ENCODE data around the gene SCAANT1.

Gene SCAANT1

GRCh38 chr3:63877737-63878393 lies 34.3 kb downstream of the SCAANT1 start:
- no peak overlapping the region for H3K27ac ChIP-seq (ENCODE audit: insufficient read depth, low read depth, low read length, poor library complexity, severe bottlenecking)
- H3K4me1 ChIP-seq (ENCODE audit: control insufficient read depth, insufficient read depth, low read length), result peaks cover 16% of the 10 kb centered on the region
- no peaks in the 10 kb centered on the region for H3K36me3 ChIP-seq (ENCODE audit: control insufficient read depth, insufficient read depth, low read length)
- no peaks in the 10 kb centered on the region for H3K9me3 ChIP-seq (ENCODE audit: control insufficient read depth, low read length)
- no peak overlapping the region for H3K4me3 ChIP-seq (ENCODE audit: insufficient read depth, low read depth, low read length)
- 79 to 82% methylated on average over 3 of the region's 3 CpGs for WGBS, 2 experiments
- no peaks in the 10 kb centered on the region for H3K27me3 ChIP-seq (ENCODE audit: control insufficient read depth, insufficient read depth, low read length, poor library complexity, severe bottlenecking)

GRCh38 chr3:63876260-63876659 lies 35.9 kb downstream of the SCAANT1 start:
- Histone ChIP-seq H3K36me3 (ENCODE audit: control insufficient read depth, insufficient read depth, low read length) (no peaks in the 10 kb centered on the region), H3K27ac (ENCODE audit: insufficient read depth, low read depth, low read length, poor library complexity, severe bottlenecking) (no peak overlapping the region), H3K27me3 (ENCODE audit: control insufficient read depth, insufficient read depth, low read length, poor library complexity, severe bottlenecking) (no peaks in the 10 kb centered on the region), H3K4me1 (ENCODE audit: control insufficient read depth, insufficient read depth, low read length) (peaks cover 22% of the 10 kb centered on the region), H3K4me3 (ENCODE audit: insufficient read depth, low read depth, low read length) (no peak overlapping the region), H3K9me3 (ENCODE audit: control insufficient read depth, low read length) (no peaks in the 10 kb centered on the region)
- WGBS, 2 experiments, result 83% methylated on average over 3 of the region's 3 CpGs; no CpG with 5 or more reads in 1 of the 2 experiments

GRCh38 chr3:63875510-63875909 lies 36.7 kb downstream of the SCAANT1 start:
- Histone ChIP-seq H3K36me3 (ENCODE audit: control insufficient read depth, insufficient read depth, low read length) (no peaks in the 10 kb centered on the region), H3K4me3 (ENCODE audit: insufficient read depth, low read depth, low read length) (no peak overlapping the region), H3K27ac (ENCODE audit: insufficient read depth, low read depth, low read length, poor library complexity, severe bottlenecking) (no peak overlapping the region), H3K27me3 (ENCODE audit: control insufficient read depth, insufficient read depth, low read length, poor library complexity, severe bottlenecking) (no peaks in the 10 kb centered on the region), H3K4me1 (ENCODE audit: control insufficient read depth, insufficient read depth, low read length) (peaks cover 22% of the 10 kb centered on the region), H3K9me3 (ENCODE audit: control insufficient read depth, low read length) (no peaks in the 10 kb centered on the region)
- 91 to 93% methylated on average over 2 of the region's 2 CpGs for WGBS, 2 experiments

- Histone ChIP-seq H3K36me3 (ENCODE audit: control insufficient read depth, insufficient read depth, low read length) (no peaks in the 10 kb centered on the region), H3K4me1 (ENCODE audit: control insufficient read depth, insufficient read depth, low read length) (peaks cover 22% of the 10 kb centered on the region), H3K27ac (ENCODE audit: insufficient read depth, low read depth, low read length, poor library complexity, severe bottlenecking) (no peak overlapping the region), H3K27me3 (ENCODE audit: control insufficient read depth, insufficient read depth, low read length, poor library complexity, severe bottlenecking) (no peaks in the 10 kb centered on the region), H3K9me3 (ENCODE audit: control insufficient read depth, low read length) (no peaks in the 10 kb centered on the region), H3K4me3 (ENCODE audit: insufficient read depth, low read depth, low read length) (no peak overlapping the region)
- 89 to 92% methylated on average over 2 to 3 of the region's 3 CpGs for WGBS, 2 experiments
Measured at GRCh38 chr3:63874769-63875168, 37.4 kb downstream of the SCAANT1 start.

- H3K27me3 ChIP-seq (ENCODE audit: control insufficient read depth, insufficient read depth, low read length, poor library complexity, severe bottlenecking), result no peaks in the 10 kb centered on the region
- 100% methylated on average over 2 of the region's 2 CpGs for WGBS, 2 experiments
- no peak overlapping the region for H3K27ac ChIP-seq (ENCODE audit: insufficient read depth, low read depth, low read length, poor library complexity, severe bottlenecking)
- peaks cover 6% of the 10 kb centered on the region for H3K4me1 ChIP-seq (ENCODE audit: control insufficient read depth, insufficient read depth, low read length)
- no peaks in the 10 kb centered on the region for H3K36me3 ChIP-seq (ENCODE audit: control insufficient read depth, insufficient read depth, low read length)
- H3K9me3 ChIP-seq (ENCODE audit: control insufficient read depth, low read length), result no peaks in the 10 kb centered on the region
- no peak overlapping the region for H3K4me3 ChIP-seq (ENCODE audit: insufficient read depth, low read depth, low read length)
Measured at GRCh38 chr3:63872135-63872924, 39.9 kb downstream of the SCAANT1 start.

DNA sequence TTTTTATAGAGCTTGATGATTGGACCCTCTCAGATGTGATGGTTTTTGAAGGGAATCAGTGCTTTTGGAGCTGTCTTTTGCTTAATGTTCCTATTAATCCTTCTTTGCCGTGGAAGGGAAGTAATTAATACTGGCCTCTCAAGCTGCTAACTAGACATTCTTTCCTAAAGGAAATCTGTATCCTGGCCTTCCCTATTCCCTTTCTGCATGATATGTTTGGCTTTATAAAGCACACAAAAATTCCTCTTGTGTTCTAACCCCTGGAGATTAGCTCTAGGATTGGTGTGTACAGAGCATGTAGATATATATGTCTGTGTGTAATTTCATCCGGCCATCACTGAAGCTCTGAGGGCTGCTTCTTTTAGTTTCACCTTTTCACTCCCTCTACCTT lies 41.6 kb downstream of the SCAANT1 start:
- Histone ChIP-seq H3K4me3 (ENCODE audit: insufficient read depth, low read depth, low read length) (no peak overlapping the region), H3K36me3 (ENCODE audit: control insufficient read depth, insufficient read depth, low read length) (no peaks in the 10 kb centered on the region), H3K27ac (ENCODE audit: insufficient read depth, low read depth, low read length, poor library complexity, severe bottlenecking) (no peak overlapping the region), H3K4me1 (ENCODE audit: control insufficient read depth, insufficient read depth, low read length) (peaks cover 6% of the 10 kb centered on the region), H3K9me3 (ENCODE audit: control insufficient read depth, low read length) (no peaks in the 10 kb centered on the region), H3K27me3 (ENCODE audit: control insufficient read depth, insufficient read depth, low read length, poor library complexity, severe bottlenecking) (no peaks in the 10 kb centered on the region)
- 91 to 100% methylated on average over 1 to 2 of the region's 2 CpGs for WGBS, 2 experiments

DNA sequence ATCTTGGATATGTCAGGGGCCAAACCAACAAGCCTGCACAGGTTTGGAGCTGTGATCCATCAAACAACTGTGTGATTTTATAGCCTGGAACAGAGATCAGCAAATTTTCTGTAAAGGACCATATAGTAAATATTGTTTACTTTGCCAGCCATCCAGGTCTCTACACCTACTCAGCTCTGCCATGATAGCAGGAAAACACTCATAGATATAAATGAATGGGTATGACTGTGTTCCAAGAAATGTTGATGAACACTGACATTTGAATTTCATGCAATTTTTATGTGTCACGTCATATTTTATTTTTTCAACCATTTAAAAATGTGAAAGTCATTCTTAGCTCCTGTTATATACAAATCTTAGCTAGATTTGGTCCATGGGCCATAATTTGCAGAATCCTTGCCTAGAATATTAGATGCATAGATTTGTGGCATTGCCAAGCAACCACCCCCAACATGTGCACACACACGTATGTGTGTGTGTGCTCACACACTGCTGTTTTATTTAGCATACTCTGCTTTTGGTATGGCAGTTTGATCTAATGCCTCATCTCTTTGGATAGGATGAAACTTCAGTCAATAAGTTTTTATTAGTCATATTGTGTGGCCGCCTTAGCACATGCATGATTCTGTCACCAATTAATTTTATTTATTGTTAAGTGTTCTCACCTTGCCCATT lies 42.1 kb downstream of the SCAANT1 start:
- Histone ChIP-seq H3K9me3 (ENCODE audit: control insufficient read depth, low read length) (no peaks in the 10 kb centered on the region), H3K4me1 (ENCODE audit: control insufficient read depth, insufficient read depth, low read length) (peaks cover 6% of the 10 kb centered on the region), H3K36me3 (ENCODE audit: control insufficient read depth, insufficient read depth, low read length) (no peaks in the 10 kb centered on the region), H3K27me3 (ENCODE audit: control insufficient read depth, insufficient read depth, low read length, poor library complexity, severe bottlenecking) (no peaks in the 10 kb centered on the region), H3K4me3 (ENCODE audit: insufficient read depth, low read depth, low read length) (no peak overlapping the region), H3K27ac (ENCODE audit: insufficient read depth, low read depth, low read length, poor library complexity, severe bottlenecking) (no peak overlapping the region)
- WGBS, 2 experiments, result 93 to 97% methylated on average over 3 of the region's 3 CpGs

DNA sequence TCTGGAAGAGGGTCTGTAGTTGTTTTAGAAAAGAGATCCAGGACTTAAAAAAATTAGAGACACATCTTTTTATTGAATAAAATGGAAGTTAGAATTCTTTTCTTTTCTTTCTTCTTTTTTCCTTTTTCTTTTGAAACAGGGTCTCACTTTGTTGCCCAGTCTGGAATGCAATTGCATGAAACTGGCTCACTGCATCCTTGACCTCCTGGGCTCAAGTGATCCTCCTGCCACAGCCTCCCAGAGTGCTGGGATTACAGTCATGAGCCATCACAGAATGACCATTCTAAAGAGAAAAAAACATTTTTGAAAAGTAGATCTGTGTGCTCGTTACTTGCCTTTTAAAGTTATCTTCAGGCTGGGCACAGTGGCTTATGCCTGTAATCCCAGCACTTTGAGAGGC lies 45.0 kb downstream of the SCAANT1 start:
- Histone ChIP-seq H3K4me1 (ENCODE audit: control insufficient read depth, insufficient read depth, low read length) (peaks cover 3% of the 10 kb centered on the region), H3K36me3 (ENCODE audit: control insufficient read depth, insufficient read depth, low read length) (no peaks in the 10 kb centered on the region), H3K4me3 (ENCODE audit: insufficient read depth, low read depth, low read length) (no peak overlapping the region), H3K27ac (ENCODE audit: insufficient read depth, low read depth, low read length, poor library complexity, severe bottlenecking) (no peak overlapping the region), H3K9me3 (ENCODE audit: control insufficient read depth, low read length) (no peaks in the 10 kb centered on the region), H3K27me3 (ENCODE audit: control insufficient read depth, insufficient read depth, low read length, poor library complexity, severe bottlenecking) (no peaks in the 10 kb centered on the region)
- 89 to 92% methylated on average over 1 of the region's 1 CpG for WGBS, 2 experiments

DNA sequence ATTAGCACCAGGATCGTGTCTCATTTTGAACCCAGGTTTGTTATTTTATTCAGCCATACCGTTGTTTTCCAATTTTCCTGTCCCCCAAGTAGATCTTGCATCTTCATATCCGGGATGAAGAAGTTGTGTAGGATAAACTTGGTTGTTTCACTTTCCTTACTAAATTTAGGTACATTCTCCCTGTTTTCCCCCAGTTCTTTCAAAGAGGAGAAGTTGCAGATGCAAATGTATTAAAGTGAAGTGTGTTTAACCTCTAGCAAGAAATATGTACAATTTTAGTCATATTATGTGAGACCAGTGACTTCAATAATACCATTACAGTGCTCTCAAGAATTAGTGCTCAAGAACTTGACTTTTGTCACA lies 47.2 kb downstream of the SCAANT1 start:
- no peaks in the 10 kb centered on the region for H3K27me3 ChIP-seq (ENCODE audit: control insufficient read depth, insufficient read depth, low read length, poor library complexity, severe bottlenecking)
- H3K27ac ChIP-seq (ENCODE audit: insufficient read depth, low read depth, low read length, poor library complexity, severe bottlenecking), result no peak overlapping the region
- H3K4me1 ChIP-seq (ENCODE audit: control insufficient read depth, insufficient read depth, low read length), result no peaks in the 10 kb centered on the region
- WGBS, 2 experiments, result 50 to 54% methylated on average over 1 to 3 of the region's 3 CpGs
- no peaks in the 10 kb centered on the region for H3K9me3 ChIP-seq (ENCODE audit: control insufficient read depth, low read length)
- no peaks in the 10 kb centered on the region for H3K36me3 ChIP-seq (ENCODE audit: control insufficient read depth, insufficient read depth, low read length)
- peak overlapping the region; percentile 72 for H3K4me3 ChIP-seq (ENCODE audit: insufficient read depth, low read depth, low read length)

Data from ectodermal cell (in vitro differentiated cells).